ENCODE data around the gene FBXL20.

- TF ChIP-seq YY1 (IDR thresholded peaks at IDR 0.05) (no peak), CTCF (IDR thresholded peaks at IDR 0.05; ENCODE audit: low read depth, low read length, missing input control) (no peak)
These were observed 149.4 kb downstream of the FBXL20 start for GRCh38 chr17:39251997-39252396.

All from liver (tissue), 2 donors.